Natural killer cell (primary cell): Measurements from ENCODE around the gene CMTM3. TPM values are rescaled to one million over a fixed set of nuclear protein-coding genes. Genes with fewer than 3 reads are reported as not detected.
A peak's percentile ranks its signal among the peaks of the same experiment; 100 is the strongest.

Experiments used
- ATAC-seq, 3 donors: fragments of 150-1000 bp in 2 of 3; fragments of 200-7000 bp in 1 of 3; cut with Tn5 transposase; 1 replicate in 1 of 3; 2 replicates in 2 of 3; pipeline ENCODE4 v1.10.0; 2021; ENCODE audit warnings: mild to moderate bottlenecking in 2 of 3, moderate library complexity in 2 of 3
- DNase-seq, 2 donors: peaks; one replicate each; pipeline versions ENCODE4 v3.0.0 to v3.0.0-alpha.2; 2013 to 2021; ENCODE audit warnings: mixed read lengths in 1 of 2
- H3K27ac ChIP-seq: one replicate; pipeline ENCODE4 v1.5.1; 2013; ENCODE audit warnings: mild to moderate bottlenecking, low read length
- H3K27me3 ChIP-seq: one replicate; pipeline ENCODE4 v1.6.1; 2013; ENCODE audit warnings: low read length; ENCODE audit not compliant: control insufficient read depth, insufficient read depth
- H3K36me3 ChIP-seq: one replicate; pipeline ENCODE4 v1.6.1; 2013; ENCODE audit warnings: low read length; ENCODE audit not compliant: control insufficient read depth, insufficient read depth
- H3K4me1 ChIP-seq: one replicate; pipeline ENCODE4 v1.6.1; 2013; ENCODE audit warnings: low read length; ENCODE audit not compliant: control insufficient read depth, insufficient read depth
- H3K4me3 ChIP-seq: one replicate; pipeline ENCODE4 v1.5.1; 2013; ENCODE audit warnings: low read length
- H3K9me3 ChIP-seq: one replicate; pipeline ENCODE4 v1.6.1; 2013; ENCODE audit warnings: low read length; ENCODE audit not compliant: control insufficient read depth, insufficient read depth
- H3K27ac Mint-ChIP-seq, 2 donors: one replicate each; pipeline ENCODE4 v1.8.0; 2022; ENCODE audit warnings: mild to moderate bottlenecking in 2 of 2, mixed read lengths in 2 of 2, moderate library complexity in 1 of 2
- H3K27me3 Mint-ChIP-seq, 2 donors: one replicate each; pipeline ENCODE4 v1.8.0; 2022; ENCODE audit warnings: low read depth in 2 of 2, mixed read lengths in 2 of 2
- H3K36me3 Mint-ChIP-seq: one replicate; pipeline ENCODE4 v1.8.0; 2022; ENCODE audit warnings: mixed read lengths
- H3K4me1 Mint-ChIP-seq, 2 donors: one replicate each; pipeline ENCODE4 v1.8.0; 2022; ENCODE audit warnings: mixed read lengths in 2 of 2
- H3K4me3 Mint-ChIP-seq: one replicate; pipeline ENCODE4 v1.8.0; 2022; ENCODE audit warnings: mild to moderate bottlenecking, moderate library complexity, mixed read lengths
- H3K9me3 Mint-ChIP-seq, 2 donors: one replicate each; pipeline ENCODE4 v1.8.0; 2022; ENCODE audit warnings: mixed read lengths in 2 of 2
- WGBS: methylation state at CpG from one replicate; pipeline ENCODE4 v1.1.7; 2013; ENCODE audit warnings: missing lambda C conversion rate; ENCODE audit not compliant: insufficient coverage; 5-methylcytosine and 5-hydroxymethylcytosine counted together
- intact Hi-C: fragments of 100-400 bp; cut with micrococcal nuclease; formaldehyde crosslinking; loops from one replicate; pipeline ENCODE4 v1.14.2; 2022
- total RNA-seq, 4 donors: library from RNA; stranded (reverse); fragments of 120-200 nt in 1 of 4; gene quantifications; one replicate each; pipeline versions ENCODE4 v1.2.3 to v1.2.4, GENCODE V29; 2013 to 2022
- TF ChIP-seq, protein P1 (sequence below): fragments of 200-600 bp; IDR thresholded peaks from one replicate; pipeline ENCODE4 v1.8.0; 2022; ENCODE audit warnings: antibody characterized with exemption

CMTM3 gene
- total RNA-seq, 3 donors from 2014 or later (not counting 1 experiment from before 2014, with no cell fraction given) = 68.2 to 86.4 (median 85.0) TPM

DNA sequence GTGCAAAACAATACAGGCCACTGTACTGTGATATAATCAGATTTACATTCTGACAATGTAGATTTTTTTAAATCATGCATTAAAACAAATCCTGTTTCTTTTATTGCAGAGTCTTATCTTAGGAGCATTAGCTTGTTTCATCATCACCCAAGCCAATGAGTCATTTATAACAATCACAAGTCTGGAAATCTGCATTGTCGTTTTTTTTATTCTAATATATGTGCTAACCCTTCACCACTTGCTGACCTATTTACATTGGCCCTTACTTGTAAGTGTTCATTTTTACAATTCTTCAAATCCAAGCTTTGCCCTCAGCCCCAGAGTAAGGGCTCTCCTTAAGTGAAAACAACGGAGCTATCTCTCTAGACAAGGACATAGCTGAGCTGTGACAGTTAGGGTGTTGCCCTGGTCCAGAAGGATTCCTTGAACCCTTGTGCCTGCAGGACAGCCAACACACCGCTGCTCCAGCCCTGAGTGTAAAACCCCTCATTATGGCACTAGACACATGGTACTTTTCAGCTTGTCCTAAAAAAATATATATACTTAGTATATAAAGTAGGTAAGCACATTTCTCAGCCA is 34.6 kb upstream of the CMTM3 start:
- peak overlapping the region; percentile 71 to 72 for H3K27ac Mint-ChIP-seq
- peaks cover 28% of the 10 kb centered on the region for H3K36me3 ChIP-seq
- DNase-seq (no peak), ATAC-seq (peak in 1 of 3 donors; percentile 42)
- H3K36me3 Mint-ChIP-seq = peaks cover 8% of the 10 kb centered on the region
- no peaks in the 10 kb centered on the region for H3K9me3 ChIP-seq
- 88% methylated on average over 2 of the region's 3 CpGs for WGBS
- H3K4me1 ChIP-seq = peaks cover 13% of the 10 kb centered on the region
- intact Hi-C loops = no loop called here
- peaks cover 18 to 36% of the 10 kb centered on the region in 2 donors for H3K4me1 Mint-ChIP-seq
- H3K4me3 Mint-ChIP-seq = no peak overlapping the region
- TF ChIP-seq, protein P1, sequence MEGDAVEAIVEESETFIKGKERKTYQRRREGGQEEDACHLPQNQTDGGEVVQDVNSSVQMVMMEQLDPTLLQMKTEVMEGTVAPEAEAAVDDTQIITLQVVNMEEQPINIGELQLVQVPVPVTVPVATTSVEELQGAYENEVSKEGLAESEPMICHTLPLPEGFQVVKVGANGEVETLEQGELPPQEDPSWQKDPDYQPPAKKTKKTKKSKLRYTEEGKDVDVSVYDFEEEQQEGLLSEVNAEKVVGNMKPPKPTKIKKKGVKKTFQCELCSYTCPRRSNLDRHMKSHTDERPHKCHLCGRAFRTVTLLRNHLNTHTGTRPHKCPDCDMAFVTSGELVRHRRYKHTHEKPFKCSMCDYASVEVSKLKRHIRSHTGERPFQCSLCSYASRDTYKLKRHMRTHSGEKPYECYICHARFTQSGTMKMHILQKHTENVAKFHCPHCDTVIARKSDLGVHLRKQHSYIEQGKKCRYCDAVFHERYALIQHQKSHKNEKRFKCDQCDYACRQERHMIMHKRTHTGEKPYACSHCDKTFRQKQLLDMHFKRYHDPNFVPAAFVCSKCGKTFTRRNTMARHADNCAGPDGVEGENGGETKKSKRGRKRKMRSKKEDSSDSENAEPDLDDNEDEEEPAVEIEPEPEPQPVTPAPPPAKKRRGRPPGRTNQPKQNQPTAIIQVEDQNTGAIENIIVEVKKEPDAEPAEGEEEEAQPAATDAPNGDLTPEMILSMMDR = no peak
- H3K27me3 ChIP-seq = no peaks in the 10 kb centered on the region
- H3K9me3 Mint-ChIP-seq = no peaks in the 10 kb centered on the region
- H3K4me3 ChIP-seq = no peak overlapping the region
- no peaks in the 10 kb centered on the region for H3K27me3 Mint-ChIP-seq
- H3K27ac ChIP-seq = no peak overlapping the region

DNA sequence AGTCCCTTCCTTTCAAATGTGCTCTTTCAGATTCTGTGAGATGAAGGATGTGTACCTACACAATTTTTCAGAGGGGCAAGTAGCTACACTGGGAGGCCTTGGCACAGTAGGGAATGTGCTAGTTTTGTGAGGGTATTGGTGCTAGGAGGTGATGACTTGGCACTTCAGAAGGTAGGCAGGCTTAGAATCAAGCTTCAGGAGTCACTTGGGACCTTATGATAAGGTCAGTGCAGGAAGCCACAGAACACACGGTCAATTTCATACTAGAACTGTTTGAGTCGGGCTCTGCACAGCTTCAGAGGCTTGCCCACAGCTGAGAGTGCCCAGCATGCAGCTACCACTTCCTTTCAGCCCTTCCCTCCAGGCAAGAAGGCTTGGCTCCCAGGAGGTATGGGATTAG is 32.1 kb upstream of the CMTM3 start:
- Mint-ChIP-seq H3K27ac (peak overlapping the region; percentile 71 to 72), H3K27me3 (no peaks in the 10 kb centered on the region)

DNA sequence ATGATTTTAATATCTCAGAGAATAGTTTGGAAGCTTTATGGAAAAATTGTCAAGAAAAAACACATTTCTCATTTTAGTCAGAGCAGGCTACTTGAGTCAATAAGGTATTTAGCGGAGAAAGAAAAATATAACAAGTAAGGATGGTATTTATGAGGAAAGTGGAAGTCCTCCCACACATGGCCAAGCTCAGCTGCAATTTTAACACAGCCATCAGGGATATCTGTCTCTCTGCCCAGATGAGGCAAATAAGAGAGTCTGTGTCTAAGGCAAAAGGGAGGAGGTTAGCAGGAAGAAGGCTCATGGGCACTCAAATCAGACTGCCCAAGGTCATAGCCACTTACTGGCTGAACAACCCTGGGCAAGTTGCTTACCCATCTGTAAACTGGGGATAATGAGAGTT is 30.4 kb upstream of the CMTM3 start:
- intact Hi-C loops = no loop called here
- Histone ChIP-seq H3K27me3 (peaks cover 11% of the 10 kb centered on the region), H3K36me3 (peaks cover 3% of the 10 kb centered on the region), H3K27ac (no peak overlapping the region), H3K4me1 (peaks cover 21% of the 10 kb centered on the region), H3K9me3 (no peaks in the 10 kb centered on the region), H3K4me3 (no peak overlapping the region)
- Mint-ChIP-seq H3K4me1 (peaks cover 24 to 37% of the 10 kb centered on the region in 2 donors), H3K27ac (no peak overlapping the region), H3K9me3 (no peaks in the 10 kb centered on the region), H3K4me3 (no peak overlapping the region), H3K36me3 (no peaks in the 10 kb centered on the region), H3K27me3 (peaks cover 11 to 12% of the 10 kb centered on the region in 2 donors)
- 80% methylated on average over 1 of the region's 1 CpG for WGBS
- DNase-seq (no peak), ATAC-seq (no peak)
- TF ChIP-seq, protein P1 = no peak

More for the DNA sequence above, 32.1 kb upstream of the CMTM3 start:
- Histone ChIP-seq H3K9me3 (no peaks in the 10 kb centered on the region), H3K4me3 (no peak overlapping the region), H3K36me3 (peaks cover 8% of the 10 kb centered on the region), H3K27me3 (no peaks in the 10 kb centered on the region), H3K27ac (no peak overlapping the region), H3K4me1 (peaks cover 13% of the 10 kb centered on the region)
- WGBS = 13% methylated on average over 2 of the region's 2 CpGs
- Mint-ChIP-seq H3K4me1 (peaks cover 14 to 29% of the 10 kb centered on the region in 2 donors), H3K9me3 (no peaks in the 10 kb centered on the region), H3K4me3 (no peak overlapping the region), H3K36me3 (peaks cover 5% of the 10 kb centered on the region)
- TF ChIP-seq, protein P1 = no peak
- intact Hi-C loops = no loop called here
- no peak for ATAC-seq
- no peak for DNase-seq

DNA sequence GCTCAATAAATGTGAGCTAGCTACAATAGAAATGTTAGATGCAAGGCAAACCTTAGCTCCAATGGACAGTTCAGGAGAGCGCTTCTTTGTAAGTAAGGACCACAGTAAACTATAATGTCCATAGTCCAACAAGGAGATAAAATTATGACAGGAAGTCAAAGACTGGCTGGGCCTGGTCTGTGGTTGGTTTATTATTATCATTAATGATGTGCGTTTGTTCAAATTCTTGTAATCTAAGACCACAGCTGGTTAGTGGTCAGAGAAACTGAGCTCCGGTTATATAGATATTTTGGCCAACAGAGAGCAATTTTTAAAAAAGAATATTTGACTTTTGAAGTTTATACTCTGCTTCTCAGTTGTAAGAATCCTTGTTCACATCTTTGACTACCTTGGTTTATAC is 30.0 kb upstream of the CMTM3 start:
- peaks cover 11% of the 10 kb centered on the region for H3K27me3 ChIP-seq
- TF ChIP-seq, protein P1 = no peak
- Mint-ChIP-seq H3K36me3 (no peaks in the 10 kb centered on the region), H3K27ac (no peak overlapping the region), H3K9me3 (no peaks in the 10 kb centered on the region), H3K27me3 (peaks cover 12 to 16% of the 10 kb centered on the region in 2 donors), H3K4me3 (no peak overlapping the region), H3K4me1 (peaks cover 28 to 37% of the 10 kb centered on the region in 2 donors)
- no peak overlapping the region for H3K27ac ChIP-seq
- intact Hi-C loops = no loop called here
- no peak for ATAC-seq
- H3K36me3 ChIP-seq = peaks cover 3% of the 10 kb centered on the region
- H3K4me1 ChIP-seq = peaks cover 25% of the 10 kb centered on the region
- H3K4me3 ChIP-seq = no peak overlapping the region
- no peaks in the 10 kb centered on the region for H3K9me3 ChIP-seq
- no peak for DNase-seq
- 89% methylated on average over 3 of the region's 3 CpGs for WGBS
